ENCODE measurements around the gene HDAC4.

HDAC4 gene

DNA sequence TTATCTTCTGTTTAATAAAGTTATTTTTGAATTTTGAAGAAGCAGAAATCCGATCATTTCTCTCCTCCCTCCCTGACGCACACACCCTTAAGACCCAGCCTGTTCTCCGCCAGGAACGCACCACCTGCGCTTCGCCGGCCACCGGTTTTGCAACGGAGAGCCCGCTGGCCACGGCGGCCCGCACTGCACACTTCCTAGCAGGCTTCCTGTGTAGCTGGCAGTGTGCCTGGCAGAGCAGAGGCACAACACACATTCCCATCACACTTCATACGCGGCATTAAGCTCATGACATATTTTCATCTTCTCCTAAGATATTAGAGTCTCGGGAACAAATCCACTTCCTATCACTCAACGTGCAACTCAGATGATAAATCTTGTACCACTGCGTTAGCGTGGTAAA is 148.0 kb downstream of the HDAC4 start:
- DNase-seq (ENCODE audit: low spot score), result no peak
- in situ Hi-C loops (cut with MboI; ENCODE audit: low sequenced_read_pairs, unreplicated experiment), result no loop called here
- TF ChIP-seq, protein P1, sequence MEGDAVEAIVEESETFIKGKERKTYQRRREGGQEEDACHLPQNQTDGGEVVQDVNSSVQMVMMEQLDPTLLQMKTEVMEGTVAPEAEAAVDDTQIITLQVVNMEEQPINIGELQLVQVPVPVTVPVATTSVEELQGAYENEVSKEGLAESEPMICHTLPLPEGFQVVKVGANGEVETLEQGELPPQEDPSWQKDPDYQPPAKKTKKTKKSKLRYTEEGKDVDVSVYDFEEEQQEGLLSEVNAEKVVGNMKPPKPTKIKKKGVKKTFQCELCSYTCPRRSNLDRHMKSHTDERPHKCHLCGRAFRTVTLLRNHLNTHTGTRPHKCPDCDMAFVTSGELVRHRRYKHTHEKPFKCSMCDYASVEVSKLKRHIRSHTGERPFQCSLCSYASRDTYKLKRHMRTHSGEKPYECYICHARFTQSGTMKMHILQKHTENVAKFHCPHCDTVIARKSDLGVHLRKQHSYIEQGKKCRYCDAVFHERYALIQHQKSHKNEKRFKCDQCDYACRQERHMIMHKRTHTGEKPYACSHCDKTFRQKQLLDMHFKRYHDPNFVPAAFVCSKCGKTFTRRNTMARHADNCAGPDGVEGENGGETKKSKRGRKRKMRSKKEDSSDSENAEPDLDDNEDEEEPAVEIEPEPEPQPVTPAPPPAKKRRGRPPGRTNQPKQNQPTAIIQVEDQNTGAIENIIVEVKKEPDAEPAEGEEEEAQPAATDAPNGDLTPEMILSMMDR (IDR thresholded peaks at IDR 0.05; ENCODE audit: borderline replicate concordance, control extremely low read depth, extremely low read depth, insufficient read depth, missing control alignments), result no peak

DNA sequence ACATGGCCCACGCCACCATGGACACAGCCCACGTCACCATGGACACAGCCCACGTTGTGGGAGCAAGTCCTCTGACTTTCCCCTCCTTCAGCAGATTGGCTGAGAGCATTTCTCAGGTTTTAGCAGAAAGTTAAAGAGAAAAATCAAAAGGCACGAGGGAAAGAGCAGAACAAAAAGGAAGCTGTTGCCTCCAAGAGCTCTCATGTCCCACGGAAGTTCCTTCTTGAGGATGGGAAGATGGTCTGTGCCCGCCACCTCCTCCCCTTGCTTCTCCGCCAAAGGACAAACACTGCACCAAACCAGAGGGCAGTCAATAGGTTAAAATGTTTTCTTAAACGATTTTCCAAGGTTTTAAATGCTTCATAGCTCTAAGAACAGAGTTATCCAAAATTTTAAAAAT is 148.4 kb downstream of the HDAC4 start:
- no peak for DNase-seq (ENCODE audit: low spot score)
- TF ChIP-seq, protein P1 (IDR thresholded peaks at IDR 0.05; ENCODE audit: borderline replicate concordance, control extremely low read depth, extremely low read depth, insufficient read depth, missing control alignments), result no peak
- in situ Hi-C loops (cut with MboI; ENCODE audit: low sequenced_read_pairs, unreplicated experiment), result no loop called here

DNA sequence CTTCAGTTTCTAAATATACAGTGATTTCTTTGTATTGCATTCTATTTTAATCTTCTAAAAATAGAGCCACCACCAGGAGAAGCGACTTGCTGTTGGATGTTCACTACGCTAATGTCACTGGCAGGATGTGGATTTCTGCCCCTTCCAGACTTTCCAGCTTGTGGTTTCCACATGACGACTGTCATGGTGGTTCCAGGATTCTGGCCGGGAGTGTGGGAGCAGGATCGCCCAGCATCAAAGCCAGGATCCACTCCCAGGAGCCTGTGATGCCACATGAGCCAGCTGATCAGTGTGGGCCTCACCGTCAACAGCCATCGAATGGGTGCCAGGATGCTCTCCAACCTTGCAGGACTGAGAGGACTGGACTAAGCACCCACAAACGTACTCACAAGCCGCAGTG is 148.8 kb downstream of the HDAC4 start:
- DNase-seq (ENCODE audit: low spot score), result no peak
- in situ Hi-C loops (cut with MboI; ENCODE audit: low sequenced_read_pairs, unreplicated experiment), result no loop called here
- TF ChIP-seq, protein P1 (IDR thresholded peaks at IDR 0.05; ENCODE audit: borderline replicate concordance, control extremely low read depth, extremely low read depth, insufficient read depth, missing control alignments), result no peak

DNA sequence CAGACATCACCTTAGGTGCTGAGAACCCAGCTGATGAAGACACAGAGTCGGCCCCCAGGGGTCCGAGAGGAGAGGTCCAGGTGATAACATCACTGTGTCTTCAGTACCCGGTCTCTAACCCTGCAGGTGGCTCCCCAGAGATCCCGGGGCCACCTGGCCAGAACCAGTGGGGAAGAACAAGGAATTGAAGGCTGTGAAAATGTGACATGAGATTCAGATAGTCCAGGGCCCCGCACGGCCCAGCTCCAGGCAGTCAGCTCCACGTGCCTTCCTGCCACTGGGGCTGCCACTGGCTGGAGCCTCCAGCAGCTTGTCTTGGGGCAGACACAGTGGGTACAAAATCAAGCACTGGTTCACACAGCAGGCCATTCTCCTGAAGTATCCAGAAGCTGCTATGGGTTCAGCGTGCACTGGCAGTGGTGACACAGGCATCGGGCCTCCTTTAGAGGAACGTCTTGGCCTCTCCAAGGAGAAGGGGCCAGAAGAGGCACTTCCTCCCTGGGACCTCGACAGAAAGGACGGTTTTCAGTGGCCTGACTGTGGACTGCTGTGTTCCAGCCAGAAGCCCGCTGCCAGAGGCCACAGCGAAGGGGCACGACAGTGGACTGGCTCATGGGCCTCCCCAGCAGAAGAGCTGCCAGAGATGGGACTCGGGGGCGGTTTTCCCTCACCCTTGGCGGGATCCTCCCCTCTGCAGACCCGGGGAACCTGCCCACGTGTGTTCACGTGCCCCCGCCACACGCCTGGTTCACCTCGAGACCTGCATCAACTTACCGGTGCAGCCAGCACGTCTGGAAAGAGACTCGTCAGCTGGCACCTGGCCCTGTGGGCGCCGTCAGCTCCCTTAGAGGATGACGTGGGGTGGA is 150.4 kb downstream of the HDAC4 start:
- in situ Hi-C loops (cut with MboI; ENCODE audit: low sequenced_read_pairs, unreplicated experiment), result no loop called here
- TF ChIP-seq, protein P1 (IDR thresholded peaks at IDR 0.05; ENCODE audit: borderline replicate concordance, control extremely low read depth, extremely low read depth, insufficient read depth, missing control alignments), result no peak
- DNase-seq (ENCODE audit: low spot score), result no peak

DNA sequence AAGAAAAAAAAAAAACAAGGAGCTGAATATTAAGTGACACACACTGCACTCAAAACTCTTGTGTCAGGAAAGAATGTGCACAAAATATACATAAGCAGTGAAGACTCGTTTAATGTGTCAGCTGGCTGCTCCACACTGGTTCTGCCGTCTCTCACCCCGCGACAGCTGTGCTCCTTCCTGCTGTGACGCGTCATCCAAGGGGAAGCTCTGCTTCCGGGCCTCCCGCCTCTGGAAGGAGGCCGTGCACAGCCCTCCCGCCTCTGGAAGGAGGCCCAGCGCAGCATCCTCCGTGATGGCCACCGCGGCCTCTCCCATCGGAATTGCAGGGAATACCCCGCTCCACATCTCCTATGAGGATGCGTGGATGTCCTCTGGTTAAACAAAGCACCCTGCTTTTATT is 151.0 kb downstream of the HDAC4 start:
- in situ Hi-C loops (cut with MboI; ENCODE audit: low sequenced_read_pairs, unreplicated experiment), result no loop called here
- TF ChIP-seq, protein P1 (IDR thresholded peaks at IDR 0.05; ENCODE audit: borderline replicate concordance, control extremely low read depth, extremely low read depth, insufficient read depth, missing control alignments), result no peak
- no peak for DNase-seq (ENCODE audit: low spot score)

DNA sequence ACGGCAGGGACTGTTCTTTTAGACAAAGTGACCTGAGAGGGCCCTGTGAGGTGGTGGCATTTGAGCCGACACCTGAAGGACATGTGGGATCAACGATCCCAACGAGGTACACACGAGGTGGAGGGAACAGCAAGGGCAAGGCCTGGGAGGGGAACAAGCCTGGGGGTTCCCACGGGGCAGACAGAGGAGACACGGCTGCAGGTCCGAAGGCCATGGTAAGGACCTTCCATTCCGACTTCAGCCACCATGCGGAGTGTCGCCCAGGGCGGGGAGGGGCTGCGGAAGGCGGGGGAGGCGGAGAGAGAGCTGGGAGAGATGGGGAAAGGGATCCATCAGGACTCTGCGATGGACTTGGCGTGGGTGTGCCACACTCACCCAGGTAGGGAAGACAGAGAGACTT is 151.8 kb downstream of the HDAC4 start:
- in situ Hi-C loops (cut with MboI; ENCODE audit: low sequenced_read_pairs, unreplicated experiment), result no loop called here
- DNase-seq (ENCODE audit: low spot score), result no peak
- TF ChIP-seq, protein P1 (IDR thresholded peaks at IDR 0.05; ENCODE audit: borderline replicate concordance, control extremely low read depth, extremely low read depth, insufficient read depth, missing control alignments), result no peak

All from GM13976 (cell line).